Osteoblast (primary cell): ENCODE results near the gene S100A9. TPM values are rescaled to one million over a fixed set of nuclear protein-coding genes. Genes with fewer than 3 reads are reported as not detected.
A peak's percentile ranks its signal among the peaks of the same experiment; 100 is the strongest.
"Not testable (repeated sequence)": the region's sequence is repeated elsewhere in the genome, so short reads cannot be mapped to it uniquely, and the experiment has no call there.

Experiments used
- DNase-seq: peaks from one replicate; pipeline ENCODE4 v3.0.0; 2011; ENCODE audit warnings: low spot score, mixed read lengths; ENCODE audit not compliant: insufficient read length; ENCODE audit errors: missing footprints
- H2AFZ ChIP-seq: 2 replicates; pipeline ENCODE4 v1.6.0; 2011; ENCODE audit warnings: mild to moderate bottlenecking, low read length
- H3K27ac ChIP-seq: 2 replicates; pipeline ENCODE4 v1.5.1; 2011; ENCODE audit warnings: mild to moderate bottlenecking, low read depth, low read length, moderate library complexity
- H3K27me3 ChIP-seq: 2 replicates; pipeline ENCODE4 v1.6.0; 2012; ENCODE audit warnings: mild to moderate bottlenecking, control low read depth, inconsistent platforms, low read length, moderate library complexity; ENCODE audit not compliant: insufficient read depth
- H3K36me3 ChIP-seq: 2 replicates; pipeline ENCODE4 v1.5.1; 2011; ENCODE audit warnings: mild to moderate bottlenecking, low read length, control low read depth, moderate library complexity; ENCODE audit not compliant: insufficient read depth
- H3K4me1 ChIP-seq: 2 replicates; pipeline ENCODE4 v1.5.1; 2011; ENCODE audit warnings: mild to moderate bottlenecking, low read length, control low read depth, moderate library complexity; ENCODE audit not compliant: insufficient read depth
- H3K4me2 ChIP-seq: 2 replicates; pipeline ENCODE4 v1.6.0; 2011; ENCODE audit warnings: mild to moderate bottlenecking, low read length; ENCODE audit not compliant: insufficient read depth
- H3K4me3 ChIP-seq: fragments of 200-600 bp; sonication (generic); 3 replicates; pipeline ENCODE4 v1.5.1; 2012; ENCODE audit warnings: mild to moderate bottlenecking, low read length, inconsistent platforms; ENCODE audit not compliant: insufficient read depth
- H3K79me2 ChIP-seq: 2 replicates; pipeline ENCODE4 v1.6.0; 2012; ENCODE audit warnings: mild to moderate bottlenecking, low read length, control low read depth, inconsistent platforms; ENCODE audit not compliant: insufficient read depth
- H3K9me3 ChIP-seq: 2 replicates; pipeline ENCODE4 v1.5.1; 2011; ENCODE audit warnings: low read depth, low read length, control low read depth
- H4K20me1 ChIP-seq: 2 replicates; pipeline ENCODE4 v1.6.0; 2012; ENCODE audit warnings: mild to moderate bottlenecking, low read length, control low read depth; ENCODE audit not compliant: insufficient read depth
- small RNA-seq: library from RNA; depleted of rRNA; stranded (forward); fragments of <200 nt; gene quantifications from one replicate; pipeline ENCODE3, GENCODE V24; 2012
- total RNA-seq: library from RNA; depleted of rRNA; stranded (reverse); fragments of >200 nt; gene quantifications from 2 replicates; pipeline ENCODE4 v1.2.3, GENCODE V29; 2012
- TF ChIP-seq, protein P1 (sequence below): IDR thresholded peaks from 2 replicates; pipeline ENCODE4 v1.5.1; 2011; ENCODE audit warnings: mild to moderate bottlenecking, low read depth, low read length, moderate library complexity; ENCODE audit errors: extremely low read depth

Gene S100A9
- total RNA-seq, 1 donor = 0.36 TPM

GRCh38 chr1:153404086-153404635 is 46.5 kb downstream of the S100A9 start:
- no peak overlapping the region for H3K4me2 ChIP-seq
- H4K20me1 ChIP-seq = no peaks in the 10 kb centered on the region
- no peak overlapping the region for H3K27ac ChIP-seq
- H3K27me3 ChIP-seq = no peaks in the 10 kb centered on the region
- no peak for DNase-seq
- no peaks in the 10 kb centered on the region for H3K4me1 ChIP-seq
- no peaks in the 10 kb centered on the region for H3K9me3 ChIP-seq
- H3K4me3 ChIP-seq = no peak overlapping the region
- TF ChIP-seq, protein P1, sequence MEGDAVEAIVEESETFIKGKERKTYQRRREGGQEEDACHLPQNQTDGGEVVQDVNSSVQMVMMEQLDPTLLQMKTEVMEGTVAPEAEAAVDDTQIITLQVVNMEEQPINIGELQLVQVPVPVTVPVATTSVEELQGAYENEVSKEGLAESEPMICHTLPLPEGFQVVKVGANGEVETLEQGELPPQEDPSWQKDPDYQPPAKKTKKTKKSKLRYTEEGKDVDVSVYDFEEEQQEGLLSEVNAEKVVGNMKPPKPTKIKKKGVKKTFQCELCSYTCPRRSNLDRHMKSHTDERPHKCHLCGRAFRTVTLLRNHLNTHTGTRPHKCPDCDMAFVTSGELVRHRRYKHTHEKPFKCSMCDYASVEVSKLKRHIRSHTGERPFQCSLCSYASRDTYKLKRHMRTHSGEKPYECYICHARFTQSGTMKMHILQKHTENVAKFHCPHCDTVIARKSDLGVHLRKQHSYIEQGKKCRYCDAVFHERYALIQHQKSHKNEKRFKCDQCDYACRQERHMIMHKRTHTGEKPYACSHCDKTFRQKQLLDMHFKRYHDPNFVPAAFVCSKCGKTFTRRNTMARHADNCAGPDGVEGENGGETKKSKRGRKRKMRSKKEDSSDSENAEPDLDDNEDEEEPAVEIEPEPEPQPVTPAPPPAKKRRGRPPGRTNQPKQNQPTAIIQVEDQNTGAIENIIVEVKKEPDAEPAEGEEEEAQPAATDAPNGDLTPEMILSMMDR = no peak
- no peaks in the 10 kb centered on the region for H3K36me3 ChIP-seq
- no peak overlapping the region for H2AFZ ChIP-seq
- no peaks in the 10 kb centered on the region for H3K79me2 ChIP-seq

- Histone ChIP-seq H3K36me3 (no peaks in the 10 kb centered on the region), H3K79me2 (no peaks in the 10 kb centered on the region), H3K9me3 (no peaks in the 10 kb centered on the region), H3K27me3 (no peaks in the 10 kb centered on the region), H4K20me1 (no peaks in the 10 kb centered on the region), H2AFZ (no peak overlapping the region), H3K4me2 (no peak overlapping the region), H3K4me3 (no peak overlapping the region), H3K27ac (no peak overlapping the region), H3K4me1 (no peaks in the 10 kb centered on the region)
- TF ChIP-seq, protein P1 = peak; percentile 44
- DNase-seq = no peak
Measured at GRCh38 chr1:153404768-153405167, 47.1 kb downstream of the S100A9 start.

- not testable (repeated sequence) for H3K36me3 ChIP-seq, H3K4me2 ChIP-seq, H3K27ac ChIP-seq, H4K20me1 ChIP-seq, H3K4me1 ChIP-seq, H3K9me3 ChIP-seq, H3K4me3 ChIP-seq, DNase-seq, H2AFZ ChIP-seq, H3K79me2 ChIP-seq, H3K27me3 ChIP-seq
Measured at GRCh38 chr1:153405825-153406599, 48.4 kb downstream of the S100A9 start.

DNA sequence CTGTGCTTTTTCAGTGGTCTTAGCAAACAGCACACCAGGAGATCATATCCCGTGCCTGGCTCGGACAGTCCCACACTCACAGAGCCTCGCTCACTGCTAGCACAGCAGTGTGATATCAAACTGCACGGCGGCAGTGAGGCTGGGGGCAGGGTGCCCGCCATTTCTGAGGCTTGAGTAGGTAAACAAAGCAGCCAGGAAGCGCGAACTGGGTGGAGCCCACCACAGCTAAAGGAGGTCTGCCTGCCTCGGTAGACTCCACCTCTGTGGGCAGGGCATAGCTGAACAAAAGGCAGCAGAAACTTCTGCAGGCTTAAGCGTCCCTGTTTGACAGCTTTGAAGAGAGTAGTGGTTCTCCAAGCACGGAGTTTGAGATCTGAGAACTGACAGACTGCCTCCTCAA is 49.6 kb downstream of the S100A9 start:
- DNase-seq, H3K36me3 ChIP-seq, H2AFZ ChIP-seq, H3K4me3 ChIP-seq, H3K9me3 ChIP-seq, H3K27ac ChIP-seq, H3K4me2 ChIP-seq, H3K79me2 ChIP-seq, H4K20me1 ChIP-seq, H3K4me1 ChIP-seq, H3K27me3 ChIP-seq: not testable (repeated sequence)

Small RNA genes within 50 kb of the gene (small RNA-seq; reads per million reads assigned to genes)
- gene RNU6-160P = not detected
- not detected for gene S100A15A

Other genes with a start within 250 kb of the S100A9 start
- not detected in 2 replicates for gene SPRR2F, start 244.3 kb upstream of the S100A9 start, total RNA-seq
- not detected in 2 replicates for gene SPRR2G, start 207.0 kb upstream of the S100A9 start, total RNA-seq
- gene LELP1, start 154.4 kb upstream of the S100A9 start, total RNA-seq = not detected in 2 replicates
- not detected in 2 replicates for gene PRR9, start 140.3 kb upstream of the S100A9 start, total RNA-seq
- not detected in 2 replicates for gene LORICRIN, start 98.2 kb upstream of the S100A9 start, total RNA-seq
- gene PGLYRP3, start 44.9 kb upstream of the S100A9 start, total RNA-seq = not detected in 2 replicates
- gene PGLYRP4, start 9.0 kb upstream of the S100A9 start, total RNA-seq = not detected in 2 replicates
- gene S100A12, start 17.8 kb downstream of the S100A9 start, total RNA-seq = not detected in 2 replicates
- not detected in 2 replicates for gene S100A8, start 33.2 kb downstream of the S100A9 start, total RNA-seq
- not detected in 2 replicates for gene S100A7A, start 58.7 kb downstream of the S100A9 start, total RNA-seq
- gene S100A7, start 102.8 kb downstream of the S100A9 start, total RNA-seq = not detected in 2 replicates
- 1,187 and 1,317 TPM in 2 replicates for gene S100A6, start 178.1 kb downstream of the S100A9 start, total RNA-seq
- gene S100A5, start 183.1 kb downstream of the S100A9 start, total RNA-seq = not detected in 2 replicates
- gene S100A4, start 188.0 kb downstream of the S100A9 start, total RNA-seq = 21.5 and 63.0 TPM in 2 replicates
- 4.4 and 7.6 TPM in 2 replicates for gene S100A3, start 191.4 kb downstream of the S100A9 start, total RNA-seq
- gene S100A2, start 208.0 kb downstream of the S100A9 start, total RNA-seq = 1.8 and 2.1 TPM in 2 replicates